Fibroblast of lung (primary cell): ENCODE measurements around the gene TRAFD1.

Source experiments
- CTCF ChIP-seq, 2 donors: IDR thresholded peaks in 1 of 2; conservative IDR thresholded peaks in 1 of 2; 1 replicate in 1 of 2; 2 replicates in 1 of 2; pipeline ENCODE4 v1.5.1; 2011 to 2012; ENCODE audit warnings: low read length in 2 of 2, control low read depth in 1 of 2, inconsistent platforms in 1 of 2, low read depth in 1 of 2, mild to moderate bottlenecking in 1 of 2
- EZH2 ChIP-seq: IDR thresholded peaks from 2 replicates; pipeline ENCODE4 v1.5.1; 2012; ENCODE audit warnings: low read length, control low read depth, mild to moderate bottlenecking; ENCODE audit errors: missing control alignments

- TF ChIP-seq CTCF (conservative IDR thresholded peaks at IDR 0.05 in 1 of 2, IDR thresholded peaks at IDR 0.05 in 1 of 2; ENCODE audit: low read depth in 1 of 2, low read length in 2 of 2) (no peak), EZH2 (no peak)
Measured at GRCh38 chr12:112108202-112109079, 16.9 kb upstream of the TRAFD1 start, which contains the start of gene NAA25.
